ENCODE results near the gene SERINC2.

The SERINC2 gene

GRCh38 chr1:31441970-31442647, 29.1 kb downstream of the SERINC2 start:
- Histone ChIP-seq H2AFZ (ENCODE audit: low read length) (peak overlapping the region; percentile 18; the same call in 1 of the 2 replicates), H3K4me3 (ENCODE audit: low read length) (peak overlapping the region; percentile 30; the same call in 1 of the 2 replicates), H3K79me2 (ENCODE audit: low read length) (no peaks in the 10 kb centered on the region), H3K9ac (ENCODE audit: low read length) (peak overlapping the region; percentile 43; the same call in 1 of the 2 replicates), H3F3A (ENCODE audit: insufficient read depth, low read length) (peaks cover 18% of the 10 kb centered on the region), H3K4me1 (ENCODE audit: low read length) (peaks cover 26% of the 10 kb centered on the region), H4K20me1 (ENCODE audit: insufficient read depth, low read length) (no peaks in the 10 kb centered on the region), H3K9me2 (replicated peaks; ENCODE audit: insufficient read depth, low read length) (no peaks in the 10 kb centered on the region), H3K27me3 (replicated peaks; ENCODE audit: insufficient read depth, low read length) (no peaks in the 10 kb centered on the region), H3K4me2 (ENCODE audit: low read depth, low read length) (peak overlapping the region; percentile 84), H3K27ac (ENCODE audit: low read length) (peak overlapping the region; percentile 94), H3K36me3 (replicated peaks; ENCODE audit: insufficient read depth, low read length) (no peaks in the 10 kb centered on the region), H3K9me3 (replicated peaks; ENCODE audit: insufficient read depth, low read length) (no peaks in the 10 kb centered on the region)
- TF ChIP-seq CTCF (IDR thresholded peaks at IDR 0.05; ENCODE audit: low read length) (0 out of 2 replicates have a peak, but pooled peaks have one; percentile 15), EZH2 (optimal IDR thresholded peaks at IDR 0.05; ENCODE audit: low read depth, low read length) (no peak)
- peak; percentile 77 for DNase-seq

GRCh38 chr1:31442648-31442994, 29.6 kb downstream of the SERINC2 start:
- peaks cover 18% of the 10 kb centered on the region for H3F3A ChIP-seq (ENCODE audit: insufficient read depth, low read length)
- peak overlapping the region; percentile 84 for H3K4me2 ChIP-seq (ENCODE audit: low read depth, low read length)
- no peaks in the 10 kb centered on the region for H3K79me2 ChIP-seq (ENCODE audit: low read length)
- peaks cover 26% of the 10 kb centered on the region for H3K4me1 ChIP-seq (ENCODE audit: low read length)
- no peak overlapping the region; the same call in 1 of the 2 replicates for H2AFZ ChIP-seq (ENCODE audit: low read length)
- H3K27me3 ChIP-seq (replicated peaks; ENCODE audit: insufficient read depth, low read length) = no peaks in the 10 kb centered on the region
- no peak overlapping the region for H3K9ac ChIP-seq (ENCODE audit: low read length)
- H4K20me1 ChIP-seq (ENCODE audit: insufficient read depth, low read length) = no peaks in the 10 kb centered on the region
- H3K27ac ChIP-seq (ENCODE audit: low read length) = peak overlapping the region; percentile 94; the same call in 1 of the 2 replicates
- no peaks in the 10 kb centered on the region for H3K9me2 ChIP-seq (replicated peaks; ENCODE audit: insufficient read depth, low read length)
- no peak overlapping the region for H3K4me3 ChIP-seq (ENCODE audit: low read length)
- TF ChIP-seq EZH2phosphoT487 (IDR thresholded peaks at IDR 0.05; ENCODE audit: low read length) = no peak
- TF ChIP-seq EZH2 (optimal IDR thresholded peaks at IDR 0.05; ENCODE audit: low read depth, low read length) = no peak
- TF ChIP-seq CTCF (IDR thresholded peaks at IDR 0.05; ENCODE audit: low read length) = no peak
- no peaks in the 10 kb centered on the region for H3K9me3 ChIP-seq (replicated peaks; ENCODE audit: insufficient read depth, low read length)
- no peak for DNase-seq
- H3K36me3 ChIP-seq (replicated peaks; ENCODE audit: insufficient read depth, low read length) = no peaks in the 10 kb centered on the region

- Histone ChIP-seq H3K4me1 (ENCODE audit: low read length) (peaks cover 26% of the 10 kb centered on the region), H3K4me2 (ENCODE audit: low read depth, low read length) (no peak overlapping the region), H3K79me2 (ENCODE audit: low read length) (no peaks in the 10 kb centered on the region), H3K9ac (ENCODE audit: low read length) (no peak overlapping the region), H3K27me3 (replicated peaks; ENCODE audit: insufficient read depth, low read length) (no peaks in the 10 kb centered on the region), H3K36me3 (replicated peaks; ENCODE audit: insufficient read depth, low read length) (no peaks in the 10 kb centered on the region), H3K4me3 (ENCODE audit: low read length) (no peak overlapping the region), H3K9me3 (replicated peaks; ENCODE audit: insufficient read depth, low read length) (no peaks in the 10 kb centered on the region), H4K20me1 (ENCODE audit: insufficient read depth, low read length) (no peaks in the 10 kb centered on the region), H3K27ac (ENCODE audit: low read length) (no peak overlapping the region), H3K9me2 (replicated peaks; ENCODE audit: insufficient read depth, low read length) (no peaks in the 10 kb centered on the region), H3F3A (ENCODE audit: insufficient read depth, low read length) (peaks cover 18% of the 10 kb centered on the region), H2AFZ (ENCODE audit: low read length) (no peak overlapping the region)
- TF ChIP-seq EZH2phosphoT487 (IDR thresholded peaks at IDR 0.05; ENCODE audit: low read length) (no peak), EZH2 (optimal IDR thresholded peaks at IDR 0.05; ENCODE audit: low read depth, low read length) (no peak), CTCF (IDR thresholded peaks at IDR 0.05; ENCODE audit: low read length) (no peak)
- no peak for DNase-seq
These were observed 30.7 kb downstream of the SERINC2 start for GRCh38 chr1:31443673-31444072.
